NB4 (cell line): ENCODE data around the gene NRCAM.

Experiments
- DNase-seq: peaks from one replicate; pipeline ENCODE4 v3.0.0; 2010; ENCODE audit warnings: low read depth
- H3K4me3 ChIP-seq: one replicate; pipeline ENCODE4 v1.5.1; 2011; ENCODE audit warnings: mild to moderate bottlenecking, low read depth, low read length, moderate library complexity
- CTCF ChIP-seq: IDR thresholded peaks from one replicate; pipeline ENCODE4 v1.5.1; 2012; ENCODE audit warnings: low read depth, low read length
- MAX ChIP-seq: IDR thresholded peaks from 2 replicates; pipeline ENCODE4 v1.6.1; 2011; ENCODE audit warnings: low read depth, low read length
- MYC ChIP-seq: IDR thresholded peaks from 2 replicates; pipeline ENCODE4 v1.6.1; 2011; ENCODE audit warnings: low read depth, low read length
- POLR2A ChIP-seq: IDR thresholded peaks from 2 replicates; pipeline ENCODE4 v1.6.1; 2011; ENCODE audit warnings: mild to moderate bottlenecking; ENCODE audit not compliant: insufficient read length; ENCODE audit errors: extremely low read depth

Gene NRCAM

GRCh38 chr7:108178398-108178797 is 277.8 kb downstream of the NRCAM start:
- H3K4me3 ChIP-seq: no peak overlapping the region
- no peak for TF ChIP-seq MAX
- no peak for TF ChIP-seq POLR2A
- TF ChIP-seq MYC: no peak
- no peak for TF ChIP-seq CTCF
- DNase-seq: no peak

- TF ChIP-seq POLR2A (no peak), MAX (no peak), CTCF (no peak), MYC (no peak)
- H3K4me3 ChIP-seq: no peak overlapping the region
- DNase-seq: no peak
Observed at GRCh38 chr7:108171164-108171563, 285.1 kb downstream of the NRCAM start.

- TF ChIP-seq CTCF (no peak), MYC (no peak), MAX (no peak)
- DNase-seq: no peak
- H3K4me3 ChIP-seq: no peak overlapping the region
Observed at GRCh38 chr7:108170251-108170650, 286.0 kb downstream of the NRCAM start.

GRCh38 chr7:108167460-108167859 is 288.8 kb downstream of the NRCAM start:
- DNase-seq: no peak
- H3K4me3 ChIP-seq: no peak overlapping the region

GRCh38 chr7:108166687-108167086 is 289.5 kb downstream of the NRCAM start:
- DNase-seq: no peak
- no peak for TF ChIP-seq POLR2A
- TF ChIP-seq CTCF: no peak
- no peak for TF ChIP-seq MAX
- no peak for TF ChIP-seq MYC
- no peak overlapping the region for H3K4me3 ChIP-seq

More at GRCh38 chr7:108167460-108167859, 288.8 kb downstream of the NRCAM start:
- TF ChIP-seq MAX (no peak), MYC (no peak), CTCF (no peak), POLR2A (no peak)

GRCh38 chr7:108165723-108166122 is 290.5 kb downstream of the NRCAM start:
- no peak for DNase-seq
- no peak for TF ChIP-seq POLR2A
- no peak for TF ChIP-seq MYC
- no peak for TF ChIP-seq MAX
- TF ChIP-seq CTCF: no peak
- H3K4me3 ChIP-seq: no peak overlapping the region
